Right cardiac atrium (tissue), 5 donors: Measurements from ENCODE around the gene SESTD1. TPM values are rescaled to one million over a fixed set of nuclear protein-coding genes. Genes with fewer than 3 reads are reported as not detected.
"Not testable (repeated sequence)": the region's sequence is repeated elsewhere in the genome, so short reads cannot be mapped to it uniquely, and the experiment has no call there.

Experiments used
- ATAC-seq, 2 donors: fragments of 200-7000 bp; cut with Tn5 transposase; one replicate each; pipeline versions ENCODE4 v1.8.0 to v1.9.1; 2020; ENCODE audit warnings: moderate library complexity in 2 of 2, mild to moderate bottlenecking in 1 of 2
- DNase-seq, 3 donors: peaks; one replicate each; pipeline ENCODE4 v3.0.0-alpha.2; 2020
- H3K27ac ChIP-seq: one replicate; pipeline ENCODE4 v1.5.1; 2013; ENCODE audit warnings: mild to moderate bottlenecking, low read length, control low read depth, moderate library complexity
- H3K27me3 ChIP-seq: one replicate; pipeline ENCODE4 v1.6.1; 2013; ENCODE audit not compliant: control insufficient read depth, insufficient read depth
- H3K4me1 ChIP-seq: one replicate; pipeline ENCODE4 v1.6.1; 2013; ENCODE audit warnings: low read length; ENCODE audit not compliant: control insufficient read depth, insufficient read depth
- H3K4me3 ChIP-seq: one replicate; pipeline ENCODE4 v1.5.1; 2013; ENCODE audit warnings: low read length, control low read depth
- H3K9me3 ChIP-seq: one replicate; pipeline ENCODE4 v1.6.1; 2013; ENCODE audit warnings: low read length; ENCODE audit not compliant: control insufficient read depth
- WGBS: extraction: QIAGEN DNeasy Blood & Tissue Kit; methylation state at CpG from one replicate; pipeline ENCODE4 v1.1.7; 2013; 5-methylcytosine and 5-hydroxymethylcytosine counted together
- intact Hi-C, 4 donors: fragments of 100-400 bp; cut with DNase I; formaldehyde crosslinking; loops; one replicate each; pipeline versions ENCODE4 v1.11.0 to v1.14.0; 2022 to 2023
- polyA plus RNA-seq: library from polyadenylated mRNA; stranded (reverse); fragments of 200-250 nt; gene quantifications from one replicate; pipeline ENCODE4 v1.2.3, GENCODE V29; 2013
- total RNA-seq, 4 donors: library from RNA; stranded (reverse); fragmentation: NEBNext Ultra II Directional; extraction: Animal tissue kit (Norgen Biotek cat#: 25700); gene quantifications; one replicate each; pipeline ENCODE4 v1.2.1, GENCODE V29; 2021
- donor health status: healthy with polysubstance abuse.
- donor health status: DM: no; HTN: yes; CAD: no.
- donor health status: DM: no; HTN: no; CAD: no.
- donor health status: DM: no; HTN: yes; CAD: no; lungs with severe emphysema.
- donor health status: DM: yes; HTN: yes; CAD: no.

Gene SESTD1
- total and polyA plus RNA-seq, 5 donors = 8.4 to 66.7 (median 54.4) TPM

DNA sequence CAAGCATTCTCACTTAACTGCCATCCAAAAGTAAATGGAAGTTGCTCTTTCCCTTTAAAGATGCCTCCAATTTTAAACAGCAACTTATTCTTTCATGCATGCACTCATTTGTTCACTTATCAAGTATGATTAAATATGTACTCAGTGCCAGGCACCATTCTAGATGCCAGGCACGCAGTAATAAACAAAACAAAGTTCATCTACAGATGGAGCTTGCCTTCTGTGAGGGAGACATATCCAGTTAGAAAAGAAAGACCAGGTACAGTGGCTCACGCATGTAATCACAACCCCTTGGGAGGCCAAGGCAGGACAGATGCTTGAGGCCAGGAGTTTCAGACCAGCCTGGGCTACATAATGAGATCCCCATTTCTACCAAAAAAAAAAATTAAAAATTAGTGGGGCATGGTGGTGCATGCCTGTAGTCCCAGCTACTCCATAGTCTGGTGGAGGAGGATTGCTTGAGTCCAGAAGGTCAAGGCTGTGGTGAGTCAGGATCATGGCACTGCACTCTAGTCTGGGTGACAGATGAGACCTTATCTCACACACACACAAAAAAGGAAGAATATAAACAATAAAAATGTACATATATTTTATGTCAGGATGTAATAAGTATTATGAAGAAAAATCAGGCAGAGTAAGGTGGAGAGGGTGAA, 195.5 kb downstream of the SESTD1 start:
- H3K27ac ChIP-seq = no peak overlapping the region
- H3K9me3 ChIP-seq = no peaks in the 10 kb centered on the region
- H3K27me3 ChIP-seq = no peaks in the 10 kb centered on the region
- intact Hi-C loops = no loop called here
- H3K4me3 ChIP-seq = no peak overlapping the region
- no peak for ATAC-seq
- no peaks in the 10 kb centered on the region for H3K4me1 ChIP-seq
- DNase-seq = no peak
- 58% methylated on average over 2 of the region's 2 CpGs for WGBS

- intact Hi-C loops = no loop called here
- Histone ChIP-seq H3K4me3 (no peak overlapping the region), H3K4me1 (peaks cover 2% of the 10 kb centered on the region), H3K27me3 (no peaks in the 10 kb centered on the region), H3K9me3 (no peaks in the 10 kb centered on the region), H3K27ac (no peak overlapping the region)
- 90% methylated on average over 2 of the region's 2 CpGs for WGBS
- no peak for ATAC-seq
- no peak for DNase-seq
Observed at GRCh38 chr2:179059026-179059700, 205.5 kb downstream of the SESTD1 start.

- 84% methylated on average over 5 of the region's 5 CpGs for WGBS
- DNase-seq (no peak), ATAC-seq (no peak)
Observed at GRCh38 chr2:179057737-179058136, 206.9 kb downstream of the SESTD1 start.

DNA sequence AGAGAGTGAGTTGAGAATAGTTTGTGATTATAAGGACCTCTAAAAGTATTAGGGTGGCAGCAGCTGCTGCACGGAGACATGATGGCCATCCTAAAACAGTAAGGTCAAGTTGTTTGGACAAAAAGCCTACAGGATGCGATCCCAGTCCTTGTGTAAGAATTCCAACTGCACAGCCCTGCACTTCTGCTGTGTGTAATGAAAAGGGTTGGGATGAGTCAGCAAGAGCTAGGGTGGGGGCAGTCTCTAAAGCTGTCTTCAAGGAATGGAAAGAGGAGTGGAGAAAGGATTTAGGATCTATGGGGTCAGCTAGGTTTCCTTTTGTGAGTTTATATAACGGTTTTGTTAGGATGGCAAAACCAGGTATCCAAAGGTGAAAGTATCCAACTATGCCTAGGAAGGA, 211.1 kb downstream of the SESTD1 start:
- intact Hi-C loops, H3K27ac ChIP-seq, ATAC-seq, DNase-seq, H3K4me1 ChIP-seq, H3K9me3 ChIP-seq, H3K27me3 ChIP-seq, H3K4me3 ChIP-seq: not testable (repeated sequence)
- whole genome bisulfite sequencing = 91% methylated on average over 3 of the region's 3 CpGs

More at GRCh38 chr2:179057737-179058136, 206.9 kb downstream of the SESTD1 start:
- H3K4me1 ChIP-seq = peaks cover 4% of the 10 kb centered on the region
- no peak overlapping the region for H3K4me3 ChIP-seq
- no peaks in the 10 kb centered on the region for H3K27me3 ChIP-seq
- H3K27ac ChIP-seq = no peak overlapping the region
- no peaks in the 10 kb centered on the region for H3K9me3 ChIP-seq
- intact Hi-C loops = no loop called here

Other genes with a start within 250 kb of the SESTD1 start
- gene CCDC141, start 214.7 kb downstream of the SESTD1 start, total RNA-seq = 100 to 1,000 TPM in 1 of 4 donors, 10 to 100 TPM in 3; 67.5 to 128 (median 80.2) TPM
- gene CCDC141, start 214.7 kb downstream of the SESTD1 start, polyA plus RNA-seq = 18.1 TPM